HG02884 (cell line): Measurements from ENCODE around the gene LIMA1.
"Not testable (repeated sequence)": the region's sequence is repeated elsewhere in the genome, so short reads cannot be mapped to it uniquely, and the experiment has no call there.

ENCODE experiments used
- ATAC-seq: cut with Tn5 transposase; IDR thresholded peaks from one replicate; pipeline ENCODE4 v1.9.1; 2021; ENCODE audit warnings: mild to moderate bottlenecking, moderate library complexity; ENCODE audit not compliant: unreplicated experiment

The LIMA1 gene

GRCh38 chr12:50188241-50188781 is 95.0 kb downstream of the LIMA1 start:
- no peak for ATAC-seq

GRCh38 chr12:50187084-50187900 is 96.0 kb downstream of the LIMA1 start:
- ATAC-seq, result peak; percentile 78

- ATAC-seq, result no peak
These were observed 96.6 kb downstream of the LIMA1 start for GRCh38 chr12:50186681-50187080.

- no peak for ATAC-seq
These were observed 97.2 kb downstream of the LIMA1 start for GRCh38 chr12:50185970-50186663.

- ATAC-seq, result no peak
These were observed 97.9 kb downstream of the LIMA1 start for GRCh38 chr12:50185301-50185895.

- no peak for ATAC-seq
These were observed 99.1 kb downstream of the LIMA1 start for GRCh38 chr12:50184261-50184660.

- no peak for ATAC-seq
These were observed 100.9 kb downstream of the LIMA1 start for GRCh38 chr12:50182461-50182860.

- no peak for ATAC-seq
These were observed 101.6 kb downstream of the LIMA1 start for GRCh38 chr12:50181691-50182090.

GRCh38 chr12:50175716-50176026 is 107.6 kb downstream of the LIMA1 start:
- no peak for ATAC-seq

GRCh38 chr12:50174971-50175715 is 108.2 kb downstream of the LIMA1 start:
- ATAC-seq, result no peak

GRCh38 chr12:50167049-50167828 is 116.1 kb downstream of the LIMA1 start, which contains the start of gene CERS5:
Gene CERS5 (minus strand): TSS chr12:50167369. CDS start chr12:50167297, 72 bp downstream.
- peak; percentile 92 for ATAC-seq

GRCh38 chr12:50166799-50167048 is 116.6 kb downstream of the LIMA1 start:
- peak; percentile 37 for ATAC-seq

GRCh38 chr12:50164963-50165362 is 118.4 kb downstream of the LIMA1 start:
- no peak for ATAC-seq

GRCh38 chr12:50162230-50162629 is 121.1 kb downstream of the LIMA1 start:
- no peak for ATAC-seq

GRCh38 chr12:50160643-50161042 is 122.7 kb downstream of the LIMA1 start:
- ATAC-seq, result no peak

- no peak for ATAC-seq
These were observed 126.1 kb downstream of the LIMA1 start for GRCh38 chr12:50157259-50157658.

GRCh38 chr12:50156641-50157040 is 126.7 kb downstream of the LIMA1 start:
- no peak for ATAC-seq

GRCh38 chr12:50154947-50155346 is 128.4 kb downstream of the LIMA1 start:
- not testable (repeated sequence) for ATAC-seq

GRCh38 chr12:50151047-50151687 is 132.2 kb downstream of the LIMA1 start:
- ATAC-seq, result no peak

- ATAC-seq, result no peak
These were observed 134.0 kb downstream of the LIMA1 start for GRCh38 chr12:50149311-50149710.
